ENCODE measurements around the gene ERLIN1.

DNA sequence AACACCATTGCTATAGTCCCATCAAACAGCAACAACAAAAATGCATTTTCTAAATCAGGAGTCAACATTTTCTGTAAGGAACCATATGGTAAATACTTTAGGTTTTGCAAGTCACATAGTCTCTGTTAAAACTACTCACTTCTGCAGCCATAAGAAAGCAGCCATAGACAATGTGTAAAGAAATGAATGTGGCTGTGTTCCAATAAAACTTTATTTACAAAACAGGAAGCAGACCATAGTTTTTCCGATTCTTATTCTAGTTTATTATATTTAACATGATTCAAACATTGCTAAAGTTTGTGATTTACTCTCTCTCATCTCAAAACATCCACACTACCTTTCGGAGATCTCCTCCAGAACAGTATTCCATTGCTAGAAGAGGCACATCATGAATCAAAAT is 36.7 kb upstream of the ERLIN1 start:
- TF ChIP-seq ZBTB7A (tag by site-specific recombination; IDR thresholded peaks at IDR 0.05; ENCODE audit: low read depth) (no peak), CTCF (tag by site-specific recombination; IDR thresholded peaks at IDR 0.05) (no peak), ZNF785 (tag by site-specific recombination; IDR thresholded peaks at IDR 0.05) (no peak)
- TF ChIP-seq, protein P1, sequence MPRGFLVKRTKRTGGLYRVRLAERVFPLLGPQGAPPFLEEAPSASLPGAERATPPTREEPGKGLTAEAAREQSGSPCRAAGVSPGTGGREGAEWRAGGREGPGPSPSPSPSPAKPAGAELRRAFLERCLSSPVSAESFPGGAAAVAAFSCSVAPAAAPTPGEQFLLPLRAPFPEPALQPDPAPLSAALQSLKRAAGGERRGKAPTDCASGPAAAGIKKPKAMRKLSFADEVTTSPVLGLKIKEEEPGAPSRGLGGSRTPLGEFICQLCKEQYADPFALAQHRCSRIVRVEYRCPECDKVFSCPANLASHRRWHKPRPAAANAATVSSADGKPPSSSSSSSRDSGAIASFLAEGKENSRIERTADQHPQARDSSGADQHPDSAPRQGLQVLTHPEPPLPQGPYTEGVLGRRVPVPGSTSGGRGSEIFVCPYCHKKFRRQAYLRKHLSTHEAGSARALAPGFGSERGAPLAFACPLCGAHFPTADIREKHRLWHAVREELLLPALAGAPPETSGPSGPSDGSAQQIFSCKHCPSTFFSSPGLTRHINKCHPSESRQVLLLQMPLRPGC (tag by site-specific recombination; IDR thresholded peaks at IDR 0.05): no peak

Measured in HEK293 (cell line).